Heart left ventricle (tissue), 16 donors: ENCODE measurements around the gene PIP5K1B. TPM values are rescaled to one million over a fixed set of nuclear protein-coding genes. Genes with fewer than 3 reads are reported as not detected.
A peak's percentile ranks its signal among the peaks of the same experiment; 100 is the strongest.

ENCODE experiments used
- ATAC-seq, 4 donors: fragments of 200-7000 bp; cut with Tn5 transposase; one replicate each; pipeline ENCODE4 v1.9.1; 2020 to 2022; ENCODE audit warnings: moderate library complexity in 4 of 4, mild to moderate bottlenecking in 3 of 4, moderate number of reproducible peaks in 1 of 4
- DNase-seq, 5 donors: peaks; one replicate each; pipeline ENCODE4 v3.0.0-alpha.2; 2020
- H3K27ac ChIP-seq, 12 donors: fragments of 200-600 bp; sonication (generic) in 4 of 12; one replicate each; pipeline versions ENCODE4 v1.5.0 to v1.8.0; 2016 to 2022; ENCODE audit warnings: mild to moderate bottlenecking in 2 of 12
- H3K27me3 ChIP-seq, 9 donors: fragments of 200-600 bp; sonication (generic) in 2 of 9; one replicate each; pipeline versions ENCODE4 v1.5.1 to v1.8.0; 2016 to 2022; ENCODE audit warnings: mild to moderate bottlenecking in 3 of 9
- H3K36me3 ChIP-seq, 9 donors: fragments of 200-600 bp; sonication (generic) in 2 of 9; one replicate each; pipeline versions ENCODE4 v1.5.0 to v1.8.0; 2018 to 2022; ENCODE audit warnings: mild to moderate bottlenecking in 2 of 9
- H3K4me1 ChIP-seq, 12 donors: fragments of 200-600 bp; sonication (generic) in 4 of 12; one replicate each; pipeline versions ENCODE4 v1.5.0 to v1.8.0; 2016 to 2022; ENCODE audit warnings: mild to moderate bottlenecking in 3 of 12
- H3K4me3 ChIP-seq, 12 donors: fragments of 200-600 bp; sonication (generic) in 4 of 12; one replicate each; pipeline versions ENCODE4 v1.5.0 to v1.8.0; 2017 to 2022; ENCODE audit warnings: mild to moderate bottlenecking in 9 of 12, moderate library complexity in 4 of 12
- H3K9me3 ChIP-seq, 12 donors: fragments of 200-600 bp; sonication (generic) in 4 of 12; one replicate each; pipeline versions ENCODE4 v1.5.0 to v1.8.0; 2016 to 2022; ENCODE audit warnings: mild to moderate bottlenecking in 1 of 12
- CTCF ChIP-seq, 12 donors: fragments of 200-600 bp; sonication (generic) in 4 of 12; IDR thresholded peaks; one replicate each; pipeline versions ENCODE4 v1.5.0 to v1.8.0; 2018 to 2022; ENCODE audit warnings: antibody characterized with exemption in 12 of 12, mild to moderate bottlenecking in 5 of 12
- POLR2A ChIP-seq, 2 donors: fragments of 450-650 bp; IDR thresholded peaks; one replicate each; pipeline ENCODE4 v1.6.1; 2017; ENCODE audit warnings: antibody characterized with exemption in 2 of 2, mild to moderate bottlenecking in 2 of 2, moderate library complexity in 2 of 2
- WGBS, 4 donors: extraction: QIAGEN DNeasy Blood & Tissue Kit in 2 of 4; methylation state at CpG; one replicate each; pipeline versions ENCODE4 v1.1.5 to v1.1.7; 2013 to 2018; 5-methylcytosine and 5-hydroxymethylcytosine counted together
- intact Hi-C, 10 donors: fragments of 100-400 bp; cut with DNase I; formaldehyde crosslinking; loops; one replicate each; pipeline versions ENCODE4 v1.11.1 to v1.14.2; 2022
- long read RNA-seq, 3 donors: library from polyadenylated mRNA; unstranded; transcript quantifications; one replicate each; pipeline ENCODE4 v2.0.0, GENCODE V29; 2020 to 2021
- polyA plus RNA-seq, 2 donors: library from polyadenylated mRNA; stranded (reverse); fragments of 200-250 nt; gene quantifications; one replicate each; pipeline ENCODE4 v1.2.3, GENCODE V29; 2013
- total RNA-seq, 9 donors: library from RNA; depleted of rRNA in 2 of 9; stranded (reverse); fragments of >200 nt in 2 of 9; fragmentation: NEBNext Ultra II Directional in 3 of 9; extraction: Animal tissue kit (Norgen Biotek cat#: 25700) in 3 of 9; gene quantifications; one replicate each; pipeline versions ENCODE4 v1.1.0 to v1.2.4, GENCODE V29; 2016 to 2023
- donor health status: ischemic (EF 13 %, LVEDD 7.1; RV severe dilation, severe dysfunction).
- donor health status: healthy with polysubstance abuse.
- donor health status: DM: no; HTN: yes; CAD: no.
- donor health status: DM: no; HTN: no; CAD: no.
- donor health status: ischemic (EF 25% LVEDD 6.9; RV normal size, moderate dysfunction).
- donor health status: ischemic (EF 25% LVEDD 5.7; RV mildly dilated, moderate dysfunction).
- donor health status: healthy.
- donor health status: DM: yes; HTN: yes; CAD: no.
- donor health status: ischemic (EF 35%, LVEDD 5.7; RV mildly dilated, moderate dysfunction).
- donor health status: nonischemic (EF 11% LVEDD 7.7; RV severe dilation, severe dysfunction).
- donor health status: DM: yes; HTN: yes; CAD: no.
- donor health status: PGD.
- donor health status: ischemic (EF 29% LVEDD 5.4; RV normal size, mild dysfunction).
- donor health status: nonischemic (EF 23%, LVEDD 6.1; RV moderate dilation, normal function).

Gene PIP5K1B
- 10 to 100 TPM; 28.0 to 68.0 (median 47.5) TPM for total RNA-seq
- polyA plus RNA-seq: 10 to 100 TPM in 1 of 2 donors, 1 to 10 TPM in 1; 8.6 to 48.8 TPM
- long read RNA-seq, donor 1, transcript PIP5K1B-201 (16 exons, 2,654 nt): major isoform, 8 of 68 reads
- long read RNA-seq, donor 1, partial matches to known transcripts: 27 of 68 reads
- long read RNA-seq, donor 1, other reads (novel, unspliced or antisense): 33 of 68 reads
- long read RNA-seq, donor 2, transcript PIP5K1B-201 (16 exons, 2,654 nt): major isoform, 16 of 82 reads
- long read RNA-seq, donor 2, partial matches to known transcripts: 25 of 82 reads
- long read RNA-seq, donor 2, other reads (novel, unspliced or antisense): 39 of 82 reads
- long read RNA-seq, donor 3, transcript PIP5K1B-201 (16 exons, 2,654 nt): major isoform, 5 of 53 reads
- long read RNA-seq, donor 3, partial matches to known transcripts: 18 of 53 reads
- long read RNA-seq, donor 3, other reads (novel, unspliced or antisense): 30 of 53 reads

- no peaks in the 10 kb centered on the region for H3K9me3 ChIP-seq
- peak; percentile 76 to 87 (median 84) for DNase-seq
- peaks cover 0 to 24% (median 5%) of the 10 kb centered on the region in 9 donors for H3K27me3 ChIP-seq
- peak; percentile 57 to 92 (median 86) for ATAC-seq
- TF ChIP-seq POLR2A (IDR thresholded peaks at IDR 0.05): peak in 1 of 2 donors; percentile 59
- peak in 4 of 12 donors; percentile 19 to 36 (median 24) for TF ChIP-seq CTCF (IDR thresholded peaks at IDR 0.05)
- H3K4me1 ChIP-seq: peaks cover 0 to 31% (median 12%) of the 10 kb centered on the region in 12 donors
- H3K27ac ChIP-seq: peak within 1 kb of the TSS; percentile 71 to 95 (median 88)
- WGBS, 4 donors: 0 to 1% (median 0%) methylated on average over 7 to 84 of the region's 84 CpGs
- H3K36me3 ChIP-seq: no peaks in the 10 kb centered on the region
- intact Hi-C loops: loop anchor here (1.0 to 10.0 kb wide), 16 partner anchors 42 to 322 kb away; a partner anchor contains a TSS
- H3K4me3 ChIP-seq: peak within 1 kb of the TSS; percentile 44 to 94 (median 68)
These were observed at the start of gene PIP5K1B for GRCh38 chr9:68704814-68705530. Gene PIP5K1B (plus strand): TSS chr9:68705240. CDS start chr9:68822615, 117,375 bp downstream.

GRCh38 chr9:68664036-68664435, 41.0 kb upstream of the PIP5K1B start:
- TF ChIP-seq CTCF (IDR thresholded peaks at IDR 0.05) (no peak), POLR2A (IDR thresholded peaks at IDR 0.05) (no peak)
- ATAC-seq (no peak), DNase-seq (no peak)
- H3K36me3 ChIP-seq: no peaks in the 10 kb centered on the region
- intact Hi-C loops: no loop called here
- no peaks in the 10 kb centered on the region for H3K27me3 ChIP-seq
- H3K9me3 ChIP-seq: no peaks in the 10 kb centered on the region
- H3K4me1 ChIP-seq: no peaks in the 10 kb centered on the region
- no peak overlapping the region for H3K4me3 ChIP-seq
- no peak overlapping the region for H3K27ac ChIP-seq

GRCh38 chr9:68668127-68668526, 36.9 kb upstream of the PIP5K1B start:
- peaks cover 0 to 8% (median 0%) of the 10 kb centered on the region in 12 donors for H3K4me1 ChIP-seq
- DNase-seq (no peak), ATAC-seq (no peak)
- H3K4me3 ChIP-seq: no peak overlapping the region
- no peaks in the 10 kb centered on the region for H3K27me3 ChIP-seq
- H3K9me3 ChIP-seq: no peaks in the 10 kb centered on the region
- TF ChIP-seq POLR2A (IDR thresholded peaks at IDR 0.05) (no peak), CTCF (IDR thresholded peaks at IDR 0.05) (no peak)
- intact Hi-C loops: no loop called here
- H3K27ac ChIP-seq: no peak overlapping the region
- no peaks in the 10 kb centered on the region for H3K36me3 ChIP-seq
- WGBS, 4 donors: 72 to 93% (median 79%) methylated on average over 1 of the region's 1 CpG

GRCh38 chr9:68669218-68669617, 35.8 kb upstream of the PIP5K1B start:
- intact Hi-C loops: no loop called here
- Histone ChIP-seq H3K36me3 (no peaks in the 10 kb centered on the region), H3K4me3 (no peak overlapping the region), H3K27ac (no peak overlapping the region), H3K27me3 (no peaks in the 10 kb centered on the region), H3K4me1 (peaks cover 0 to 8% (median 0%) of the 10 kb centered on the region in 12 donors), H3K9me3 (no peaks in the 10 kb centered on the region)
- TF ChIP-seq CTCF (IDR thresholded peaks at IDR 0.05) (no peak), POLR2A (IDR thresholded peaks at IDR 0.05) (no peak)
- no peak for DNase-seq
- WGBS, 4 donors: 56 to 59% (median 57%) methylated on average over 9 of the region's 9 CpGs
- ATAC-seq: no peak
